Cardiac muscle cell (in vitro differentiated cells and primary cell): ENCODE measurements around the gene KRT36. TPM values are rescaled to one million over a fixed set of nuclear protein-coding genes. Genes with fewer than 3 reads are reported as not detected.
A peak's percentile ranks its signal among the peaks of the same experiment; 100 is the strongest.

Source experiments
- DNase-seq, 2 donors: peaks; one replicate each; pipeline versions ENCODE4 v3.0.0 to v3.0.0-alpha.2; 2010 to 2017; ENCODE audit warnings: low read depth in 1 of 2, low spot score in 1 of 2
- H3K27ac ChIP-seq: fragments of 200-600 bp; sonication (generic); 2 replicates; pipeline ENCODE4 v1.5.1; 2016
- H3K27me3 ChIP-seq: fragments of 200-600 bp; sonication (generic); 2 replicates; pipeline ENCODE4 v1.6.0; 2016; ENCODE audit warnings: control low read depth
- H3K36me3 ChIP-seq: fragments of 200-600 bp; sonication (generic); 2 replicates; pipeline ENCODE4 v1.5.1; 2016; ENCODE audit warnings: control low read depth
- H3K4me1 ChIP-seq: fragments of 200-600 bp; sonication (generic); 2 replicates; pipeline ENCODE4 v1.8.1; 2017; ENCODE audit warnings: low read depth, mild to moderate bottlenecking, mixed run types
- H3K4me3 ChIP-seq: fragments of 200-600 bp; sonication (generic); 2 replicates; pipeline ENCODE4 v1.5.1; 2016; ENCODE audit warnings: mild to moderate bottlenecking
- H3K9me3 ChIP-seq: fragments of 200-600 bp; sonication (generic); 2 replicates; pipeline ENCODE4 v1.5.1; 2017; ENCODE audit warnings: low read depth, mild to moderate bottlenecking, control low read depth
- polyA plus RNA-seq: library from polyadenylated mRNA; unstranded; fragments of >200 nt; fragmentation: Nextera tagmentation; extraction: Ambion mirVana; gene quantifications from 2 replicates; pipeline ENCODE4 v1.2.1, GENCODE V29; 2016
- total RNA-seq: library from RNA; depleted of rRNA; stranded (reverse); fragments of >200 nt; gene quantifications from 2 replicates; pipeline ENCODE4 v1.2.3, GENCODE V29; 2016
- TF ChIP-seq, protein P1 (sequence below): IDR thresholded peaks from 2 replicates; pipeline ENCODE4 v1.5.1; 2012; ENCODE audit warnings: low read depth, mild to moderate bottlenecking, low read length

KRT36 gene
- total and polyA plus RNA-seq, 2 experiments from 2014 or later = not detected

DNA sequence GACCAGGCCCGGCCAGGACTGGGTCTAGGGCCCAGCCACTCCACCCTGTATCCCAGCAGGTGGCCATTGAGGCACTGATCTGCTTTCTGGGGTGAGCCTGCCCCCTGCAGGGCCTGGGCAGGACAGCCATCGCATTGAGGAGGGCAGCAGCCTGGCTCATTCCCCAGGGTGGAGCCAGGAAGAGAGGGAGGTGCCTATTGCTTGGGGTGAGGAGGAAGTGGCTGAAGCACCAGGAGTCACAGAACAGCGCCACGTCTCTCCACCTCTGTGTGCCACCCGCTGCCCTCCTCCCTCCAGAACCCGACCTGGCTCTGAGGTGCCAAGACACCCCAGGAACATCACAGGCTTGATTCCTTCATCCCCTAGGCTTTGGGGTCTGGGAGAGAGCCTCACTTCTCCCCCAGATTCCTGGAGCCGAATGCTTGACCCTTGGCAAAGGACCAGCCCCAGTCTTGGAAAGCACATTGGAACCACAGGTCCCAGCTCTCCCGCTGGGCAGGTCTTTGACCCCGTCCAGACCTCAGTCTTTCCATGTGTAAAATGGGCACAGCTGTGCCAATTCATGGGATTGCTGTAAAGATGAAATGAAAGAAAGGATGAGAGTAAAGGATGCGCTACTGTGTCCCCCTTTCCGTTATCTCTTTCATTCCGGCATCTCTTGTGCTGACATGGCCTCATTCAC lies 7.2 kb upstream of the KRT36 start:
- Histone ChIP-seq H3K27me3 (no peaks in the 10 kb centered on the region), H3K27ac (no peak overlapping the region), H3K9me3 (no peaks in the 10 kb centered on the region), H3K36me3 (no peaks in the 10 kb centered on the region), H3K4me3 (no peak overlapping the region), H3K4me1 (no peaks in the 10 kb centered on the region)
- TF ChIP-seq, protein P1, sequence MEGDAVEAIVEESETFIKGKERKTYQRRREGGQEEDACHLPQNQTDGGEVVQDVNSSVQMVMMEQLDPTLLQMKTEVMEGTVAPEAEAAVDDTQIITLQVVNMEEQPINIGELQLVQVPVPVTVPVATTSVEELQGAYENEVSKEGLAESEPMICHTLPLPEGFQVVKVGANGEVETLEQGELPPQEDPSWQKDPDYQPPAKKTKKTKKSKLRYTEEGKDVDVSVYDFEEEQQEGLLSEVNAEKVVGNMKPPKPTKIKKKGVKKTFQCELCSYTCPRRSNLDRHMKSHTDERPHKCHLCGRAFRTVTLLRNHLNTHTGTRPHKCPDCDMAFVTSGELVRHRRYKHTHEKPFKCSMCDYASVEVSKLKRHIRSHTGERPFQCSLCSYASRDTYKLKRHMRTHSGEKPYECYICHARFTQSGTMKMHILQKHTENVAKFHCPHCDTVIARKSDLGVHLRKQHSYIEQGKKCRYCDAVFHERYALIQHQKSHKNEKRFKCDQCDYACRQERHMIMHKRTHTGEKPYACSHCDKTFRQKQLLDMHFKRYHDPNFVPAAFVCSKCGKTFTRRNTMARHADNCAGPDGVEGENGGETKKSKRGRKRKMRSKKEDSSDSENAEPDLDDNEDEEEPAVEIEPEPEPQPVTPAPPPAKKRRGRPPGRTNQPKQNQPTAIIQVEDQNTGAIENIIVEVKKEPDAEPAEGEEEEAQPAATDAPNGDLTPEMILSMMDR = peak; percentile 92
- peak; percentile 61 to 93 for DNase-seq

DNA sequence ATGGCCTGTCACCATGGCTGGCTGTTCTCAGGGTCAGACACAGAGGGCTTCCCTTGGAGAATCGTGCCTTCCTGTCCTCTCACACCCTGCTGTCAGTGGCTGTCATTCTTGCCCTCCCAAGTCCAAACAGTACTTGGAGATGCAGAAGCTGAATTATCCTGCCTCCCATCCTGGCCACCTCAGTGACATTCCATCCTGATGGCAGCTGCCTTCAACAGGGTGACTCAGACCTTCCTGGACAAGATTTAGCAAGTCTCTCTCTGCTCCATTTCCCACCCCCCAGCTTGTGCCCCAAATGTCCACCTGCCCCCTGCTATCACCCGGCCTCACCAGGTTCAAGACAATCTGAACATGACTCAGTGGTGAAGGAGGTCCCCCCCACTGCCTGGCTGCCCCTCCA lies 4.8 kb upstream of the KRT36 start:
- Histone ChIP-seq H3K27ac (no peak overlapping the region), H3K9me3 (no peaks in the 10 kb centered on the region), H3K4me3 (no peak overlapping the region), H3K4me1 (no peaks in the 10 kb centered on the region), H3K27me3 (peaks cover 7% of the 10 kb centered on the region), H3K36me3 (no peaks in the 10 kb centered on the region)
- DNase-seq = no peak
- TF ChIP-seq, protein P1 = no peak

DNA sequence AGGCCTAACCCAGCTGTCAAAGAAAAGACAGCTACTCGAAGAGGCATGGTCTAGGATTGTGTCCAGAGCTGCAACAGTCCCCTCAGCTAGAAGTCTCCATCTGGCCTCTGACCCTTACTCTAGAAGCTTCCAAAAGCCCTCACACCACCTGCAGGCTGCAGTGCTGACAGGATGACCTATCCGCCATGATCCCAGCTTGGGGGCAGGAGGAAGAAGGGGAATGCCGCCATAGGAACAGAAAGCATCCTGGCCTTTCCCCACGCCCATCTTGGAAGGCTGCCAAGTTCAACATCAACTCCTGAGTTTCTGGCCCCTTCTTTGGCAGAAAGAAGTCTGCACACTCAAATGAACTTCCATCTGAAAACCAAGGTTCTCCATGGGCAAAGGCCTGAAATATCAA lies 3.1 kb upstream of the KRT36 start:
- DNase-seq = peak; percentile 33 to 81
- Histone ChIP-seq H3K9me3 (no peaks in the 10 kb centered on the region), H3K36me3 (no peaks in the 10 kb centered on the region), H3K4me1 (no peaks in the 10 kb centered on the region), H3K27me3 (peaks cover 7% of the 10 kb centered on the region), H3K27ac (no peak overlapping the region), H3K4me3 (no peak overlapping the region)
- TF ChIP-seq, protein P1 = no peak

DNA sequence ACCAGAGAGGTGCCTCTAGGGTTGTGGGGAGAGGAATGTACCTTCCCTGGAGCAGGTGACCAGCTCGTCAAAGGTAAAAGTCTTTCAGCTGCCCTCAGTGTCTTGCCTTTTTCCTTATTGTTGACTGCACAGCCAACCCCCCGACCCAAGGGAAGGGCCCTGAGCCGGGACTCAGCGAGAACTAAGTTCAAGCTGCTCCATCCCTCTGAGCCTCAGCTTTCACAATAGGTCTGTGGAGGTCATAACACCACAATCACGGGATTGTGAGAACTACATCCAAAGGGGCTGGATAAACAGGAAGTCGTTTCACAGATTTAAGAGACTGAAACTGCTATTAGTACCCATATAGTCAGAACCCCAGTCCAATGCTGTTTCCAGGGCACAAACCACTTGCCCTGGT lies 2.6 kb upstream of the KRT36 start:
- Histone ChIP-seq H3K27me3 (peaks cover 7% of the 10 kb centered on the region), H3K4me1 (no peaks in the 10 kb centered on the region), H3K9me3 (no peaks in the 10 kb centered on the region), H3K27ac (no peak overlapping the region), H3K4me3 (no peak overlapping the region), H3K36me3 (no peaks in the 10 kb centered on the region)
- TF ChIP-seq, protein P1 = no peak
- peak in 1 of 2 donors; percentile 58 for DNase-seq

DNA sequence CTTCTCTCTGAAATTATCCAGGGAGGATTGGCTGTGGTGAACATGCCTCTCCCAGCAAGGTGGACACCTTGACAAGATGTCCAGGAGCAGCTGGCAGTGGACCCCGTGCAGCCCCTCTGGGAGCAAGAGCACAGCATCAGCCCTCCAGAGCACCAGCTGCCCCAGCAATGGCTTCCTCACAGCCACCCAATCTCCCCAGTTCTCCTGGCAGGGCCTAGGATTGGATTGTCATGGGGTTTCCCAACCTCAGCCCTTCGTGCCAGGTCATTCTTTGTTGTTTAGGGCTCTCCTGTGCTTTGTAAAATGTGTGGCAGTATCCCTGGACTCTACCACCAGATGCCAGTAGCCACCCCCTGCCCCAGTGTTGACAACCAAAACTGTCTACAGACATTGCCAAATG lies 1.8 kb upstream of the KRT36 start:
- no peak for DNase-seq
- H3K27me3 ChIP-seq = peaks cover 7% of the 10 kb centered on the region
- no peak overlapping the region for H3K4me3 ChIP-seq
- H3K36me3 ChIP-seq = no peaks in the 10 kb centered on the region
- no peaks in the 10 kb centered on the region for H3K4me1 ChIP-seq
- TF ChIP-seq, protein P1 = no peak
- no peaks in the 10 kb centered on the region for H3K9me3 ChIP-seq
- H3K27ac ChIP-seq = no peak overlapping the region
